Lower leg skin (tissue), 3 donors: ENCODE measurements around the gene PIGR.

Source experiments
- POLR2A ChIP-seq, 2 donors: fragments of 450-650 bp; IDR thresholded peaks; one replicate each; pipeline ENCODE4 v1.6.1; 2016 to 2017; ENCODE audit warnings: antibody characterized with exemption in 2 of 2, mild to moderate bottlenecking in 1 of 2, moderate library complexity in 1 of 2
- TF ChIP-seq, protein P1 (sequence below), 3 donors: fragments of 450-650 bp; IDR thresholded peaks; one replicate each; pipeline ENCODE4 v1.5.1; 2016; ENCODE audit warnings: antibody characterized with exemption in 3 of 3, mild to moderate bottlenecking in 3 of 3, moderate library complexity in 2 of 3

GRCh38 chr1:206933333-206933945 is 12.8 kb downstream of the PIGR start:
- no peak for TF ChIP-seq POLR2A (IDR thresholded peaks at IDR 0.05)
- TF ChIP-seq, protein P1, sequence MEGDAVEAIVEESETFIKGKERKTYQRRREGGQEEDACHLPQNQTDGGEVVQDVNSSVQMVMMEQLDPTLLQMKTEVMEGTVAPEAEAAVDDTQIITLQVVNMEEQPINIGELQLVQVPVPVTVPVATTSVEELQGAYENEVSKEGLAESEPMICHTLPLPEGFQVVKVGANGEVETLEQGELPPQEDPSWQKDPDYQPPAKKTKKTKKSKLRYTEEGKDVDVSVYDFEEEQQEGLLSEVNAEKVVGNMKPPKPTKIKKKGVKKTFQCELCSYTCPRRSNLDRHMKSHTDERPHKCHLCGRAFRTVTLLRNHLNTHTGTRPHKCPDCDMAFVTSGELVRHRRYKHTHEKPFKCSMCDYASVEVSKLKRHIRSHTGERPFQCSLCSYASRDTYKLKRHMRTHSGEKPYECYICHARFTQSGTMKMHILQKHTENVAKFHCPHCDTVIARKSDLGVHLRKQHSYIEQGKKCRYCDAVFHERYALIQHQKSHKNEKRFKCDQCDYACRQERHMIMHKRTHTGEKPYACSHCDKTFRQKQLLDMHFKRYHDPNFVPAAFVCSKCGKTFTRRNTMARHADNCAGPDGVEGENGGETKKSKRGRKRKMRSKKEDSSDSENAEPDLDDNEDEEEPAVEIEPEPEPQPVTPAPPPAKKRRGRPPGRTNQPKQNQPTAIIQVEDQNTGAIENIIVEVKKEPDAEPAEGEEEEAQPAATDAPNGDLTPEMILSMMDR (IDR thresholded peaks at IDR 0.05), result no peak
